SW480 (cell line): ENCODE measurements around the gene LCA5.
A peak's percentile ranks its signal among the peaks of the same experiment; 100 is the strongest.
"Not testable (repeated sequence)": the region's sequence is repeated elsewhere in the genome, so short reads cannot be mapped to it uniquely, and the experiment has no call there.

ENCODE experiments used
- DNase-seq: peaks from one replicate; pipeline ENCODE4 v3.0.0-alpha.2; 2016; ENCODE audit warnings: low spot score

The LCA5 gene

GRCh38 chr6:79536954-79537747, at the start of gene LCA5:
Gene LCA5, minus strand, starts transcription at chr6:79537430. Its CDS starts 18,536 bp downstream, at chr6:79518894.
- peak; percentile 96 for DNase-seq

GRCh38 chr6:79586548-79586947, 49.3 kb upstream of the LCA5 start:
- DNase-seq: peak; percentile 27

- DNase-seq: no peak
Measured at GRCh38 chr6:79584332-79584731, 47.1 kb upstream of the LCA5 start.

DNA sequence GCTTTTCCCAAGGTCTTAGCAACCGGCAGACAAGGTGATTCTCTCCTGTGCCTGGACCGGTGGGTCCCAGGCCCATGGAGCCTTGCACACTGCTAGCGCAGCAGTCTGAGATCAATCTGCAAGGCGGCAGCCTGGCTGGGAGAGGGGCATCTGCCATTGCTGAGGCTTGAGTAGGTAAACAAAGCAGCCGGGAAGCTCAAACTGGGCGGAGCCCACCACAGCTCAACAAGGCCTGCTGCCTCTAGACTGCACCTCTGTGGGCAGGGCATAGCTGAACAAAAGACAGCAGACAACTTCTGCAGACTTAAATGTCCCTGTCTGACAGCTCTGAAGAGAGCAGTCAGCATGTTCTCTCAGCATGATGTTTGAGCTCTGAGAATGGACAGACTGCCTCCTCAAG, 40.7 kb upstream of the LCA5 start:
- DNase-seq: not testable (repeated sequence)

DNA sequence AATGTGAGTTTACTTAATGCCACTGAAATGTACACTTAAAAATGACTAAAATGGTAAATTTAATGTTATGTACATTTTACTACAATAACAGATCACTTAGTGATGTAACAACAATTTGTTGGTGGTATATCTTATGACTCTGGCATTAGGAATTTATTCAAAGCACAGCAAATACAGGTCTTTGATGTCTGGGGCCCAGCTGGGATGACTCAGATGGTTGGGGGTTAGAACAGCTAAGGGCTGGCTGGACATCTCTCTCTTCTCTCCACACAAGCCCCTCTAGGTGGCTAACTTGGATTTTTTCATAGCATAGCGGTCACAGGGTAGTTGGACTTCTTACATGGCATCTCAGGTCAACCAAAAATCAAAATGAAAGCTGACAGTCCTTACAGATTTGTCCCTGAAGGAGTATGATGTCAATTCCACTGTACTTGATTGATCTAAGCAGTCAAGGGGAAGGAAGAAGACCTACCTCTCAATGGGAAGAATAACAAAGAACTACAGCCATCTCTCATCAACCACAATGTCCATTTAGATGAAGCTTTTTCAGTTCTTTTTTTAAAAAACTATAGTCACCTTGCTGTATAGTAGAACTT, 37.5 kb upstream of the LCA5 start:
- peak; percentile 77 for DNase-seq

GRCh38 chr6:79574174-79574573, 36.9 kb upstream of the LCA5 start:
- no peak for DNase-seq

GRCh38 chr6:79571030-79571367, 33.8 kb upstream of the LCA5 start:
- no peak for DNase-seq

GRCh38 chr6:79570129-79571029, 33.1 kb upstream of the LCA5 start:
- peak; percentile 67 for DNase-seq

DNA sequence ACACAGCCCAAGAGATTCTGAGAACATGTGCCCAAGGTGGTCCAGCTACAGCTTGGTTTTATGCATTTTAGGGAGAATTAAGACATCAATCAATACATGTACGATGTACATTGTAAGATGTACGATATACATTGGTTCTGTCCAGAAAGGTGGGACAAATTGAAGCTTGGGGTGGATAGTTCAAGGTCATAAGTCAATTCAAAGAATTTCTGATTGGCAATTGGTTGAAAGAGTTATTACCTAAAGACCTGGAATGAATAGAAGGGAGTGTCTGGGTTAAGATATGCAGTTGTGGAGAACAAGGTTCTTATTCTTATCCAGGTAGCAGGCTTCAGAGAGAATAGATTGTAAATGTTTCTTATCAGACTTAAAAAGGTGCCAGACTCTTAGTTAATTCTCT, 31.8 kb upstream of the LCA5 start:
- DNase-seq: no peak

- DNase-seq: no peak
Measured at GRCh38 chr6:79564636-79565035, 27.4 kb upstream of the LCA5 start.

- no peak for DNase-seq
Measured at GRCh38 chr6:79559706-79560105, 22.5 kb upstream of the LCA5 start.

DNA sequence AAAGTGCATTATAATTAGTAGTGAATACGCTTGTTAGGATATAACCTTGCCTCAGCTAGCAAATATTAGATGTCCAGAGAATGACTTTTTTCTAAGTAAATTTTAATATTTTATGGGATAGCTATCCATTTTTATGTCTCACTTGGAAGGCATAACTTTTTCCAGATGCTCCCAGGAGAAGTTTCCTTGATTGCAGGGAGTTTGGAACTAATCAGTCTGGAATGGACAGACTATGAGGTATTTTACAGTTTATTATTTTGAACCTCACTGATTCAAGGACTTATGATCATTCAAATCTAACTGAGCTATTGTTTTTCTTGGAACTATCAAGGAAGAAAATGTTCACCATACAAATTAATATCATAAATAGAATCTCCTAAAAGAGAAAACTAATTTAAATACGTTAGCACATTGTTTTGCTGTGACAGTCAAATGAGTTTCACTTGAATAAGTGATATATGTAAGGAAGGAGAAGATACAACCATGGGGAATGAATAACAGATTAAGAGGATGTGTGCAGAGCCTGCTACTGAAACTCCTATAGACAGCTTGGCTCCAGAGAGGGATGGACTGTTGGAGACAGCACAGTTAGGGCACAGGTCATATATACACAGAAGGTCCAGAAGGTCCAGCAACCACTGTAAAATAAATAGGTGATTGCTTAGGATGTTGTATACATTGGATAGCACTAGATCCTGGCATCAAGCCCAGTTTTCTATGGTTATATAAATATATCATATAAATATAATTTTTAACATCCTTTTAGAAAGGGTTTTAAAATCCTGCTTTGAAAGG, 20.6 kb upstream of the LCA5 start:
- no peak for DNase-seq

- DNase-seq: no peak
Measured at GRCh38 chr6:79554305-79554704, 17.1 kb upstream of the LCA5 start.

DNA sequence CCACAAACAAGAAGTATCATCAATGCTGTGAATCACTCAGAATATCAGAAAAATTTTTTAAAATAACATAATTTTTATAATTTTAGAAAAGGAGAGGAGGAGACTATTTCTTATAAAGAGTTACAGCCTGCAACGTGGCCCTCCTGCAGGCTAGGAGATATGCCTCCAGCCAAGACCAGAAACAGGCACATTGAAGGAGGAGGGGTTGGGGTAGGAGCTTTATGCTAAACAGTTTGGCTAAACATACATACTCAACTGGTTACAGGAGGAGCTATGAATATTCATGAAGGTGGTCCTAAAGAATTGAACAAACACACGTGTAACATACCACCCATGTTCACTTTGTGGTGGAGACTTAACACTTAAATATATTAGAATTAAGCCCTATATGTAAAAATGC, 14.2 kb upstream of the LCA5 start:
- no peak for DNase-seq

GRCh38 chr6:79548304-79548703, 11.1 kb upstream of the LCA5 start:
- DNase-seq: no peak

DNA sequence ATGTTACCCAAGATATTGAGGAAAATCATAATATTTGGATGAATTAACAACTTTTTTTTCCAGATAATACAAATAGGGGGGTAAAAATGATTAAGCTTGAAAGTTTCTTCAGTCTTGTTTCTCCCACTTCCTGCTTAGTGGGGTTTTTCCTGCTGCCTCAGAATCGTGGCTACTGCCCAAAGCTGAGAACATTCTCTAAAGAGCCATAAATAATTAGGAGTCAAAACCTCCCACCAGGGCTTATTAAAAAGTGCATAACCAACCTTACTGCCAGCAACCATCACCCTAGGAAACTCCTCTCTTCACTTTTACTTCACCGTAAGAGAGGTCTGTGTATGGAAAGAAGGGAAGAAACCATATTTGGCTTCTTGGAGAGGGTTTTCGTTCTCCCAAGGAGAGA, 9.0 kb upstream of the LCA5 start:
- DNase-seq: no peak

- peak; percentile 82 for DNase-seq
Measured at GRCh38 chr6:79544939-79545450, 7.8 kb upstream of the LCA5 start.

DNA sequence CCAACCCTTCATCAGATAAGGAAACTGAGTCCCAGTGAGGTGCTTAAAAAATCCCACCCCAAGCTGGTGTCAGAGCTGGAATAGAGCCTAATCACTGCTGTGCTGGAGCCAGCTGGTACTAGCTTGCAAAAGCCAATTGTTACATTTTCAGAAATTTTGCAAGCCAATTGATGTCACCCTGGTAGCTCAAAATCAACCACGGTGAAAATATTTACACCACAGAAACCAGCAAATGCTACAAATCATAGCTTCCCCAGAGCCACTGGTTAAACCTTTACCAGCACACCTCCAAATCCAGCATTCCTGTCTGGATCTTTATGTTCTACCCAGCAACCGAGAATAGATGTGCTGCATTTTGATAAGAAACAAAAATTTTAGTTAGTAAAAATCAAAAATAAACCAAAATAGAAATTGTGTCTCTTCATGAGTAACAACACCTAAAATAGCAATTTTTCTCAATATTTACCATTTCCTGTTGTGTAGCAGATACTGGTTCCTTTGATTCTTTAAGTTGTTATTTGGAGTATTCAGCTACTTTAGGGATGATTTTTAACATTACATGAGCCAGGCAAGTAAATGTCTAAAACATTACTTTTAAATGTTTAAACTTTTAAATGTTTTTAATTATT, 7.2 kb upstream of the LCA5 start:
- DNase-seq: no peak

DNA sequence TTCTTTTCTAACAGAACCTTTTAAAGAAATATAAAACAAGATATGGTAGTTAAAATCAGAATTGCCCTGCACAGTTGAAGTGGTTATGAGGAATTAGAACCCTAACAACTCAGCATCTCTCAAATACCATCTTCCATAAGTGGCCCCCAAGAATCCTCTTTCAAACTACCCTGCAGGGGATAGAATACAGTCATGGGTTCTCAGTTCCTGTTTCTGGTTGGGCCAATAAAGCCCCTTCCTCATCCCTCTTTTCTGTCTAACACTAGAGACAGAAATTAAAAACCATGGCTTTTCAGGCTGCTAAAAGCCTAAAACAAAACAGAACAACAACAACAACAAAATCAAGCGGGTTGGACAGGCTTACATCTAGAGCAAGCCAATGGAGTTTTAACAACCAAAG, 6.7 kb upstream of the LCA5 start:
- no peak for DNase-seq

- DNase-seq: no peak
Measured at GRCh38 chr6:79543411-79543810, 6.2 kb upstream of the LCA5 start.
